ENCODE measurements around the gene MANSC1.

GRCh38 chr12:12380949-12381593, 31.0 kb upstream of the MANSC1 start:
- TF ChIP-seq ZNF282 (IDR thresholded peaks at IDR 0.05; ENCODE audit: partially characterized antibody): no peak
- TF ChIP-seq CTCF (CRISPR knock-in tag; IDR thresholded peaks at IDR 0.05): no peak
- no peak for TF ChIP-seq XRCC5 (optimal IDR thresholded peaks at IDR 0.05; ENCODE audit: low read length)
- TF ChIP-seq PLRG1 (conservative IDR thresholded peaks at IDR 0.05): no peak
- no peak for TF ChIP-seq ZBTB40 (IDR thresholded peaks at IDR 0.05)
- no peak for TF ChIP-seq ZBTB40 (CRISPR knock-in tag; IDR thresholded peaks at IDR 0.05)
- TF ChIP-seq ZNF512 (CRISPR knock-in tag; IDR thresholded peaks at IDR 0.05): no peak
- TF ChIP-seq MEIS2 (CRISPR knock-in tag; IDR thresholded peaks at IDR 0.05): no peak
- no peak for TF ChIP-seq PHF21A (CRISPR knock-in tag; IDR thresholded peaks at IDR 0.05)
- no peak for TF ChIP-seq NBN (conservative IDR thresholded peaks at IDR 0.05)
- no peak for TF ChIP-seq FOXJ3 (CRISPR knock-in tag; IDR thresholded peaks at IDR 0.05; ENCODE audit: borderline replicate concordance)
- TF ChIP-seq ZNF205 (CRISPR knock-in tag; IDR thresholded peaks at IDR 0.05): no peak
- TF ChIP-seq SIN3B (IDR thresholded peaks at IDR 0.05; ENCODE audit: low read length): no peak
- TF ChIP-seq KDM5B (CRISPR knock-in tag; IDR thresholded peaks at IDR 0.05; ENCODE audit: borderline replicate concordance): no peak
- no peak for TF ChIP-seq ZNF558 (CRISPR knock-in tag; IDR thresholded peaks at IDR 0.05; ENCODE audit: borderline replicate concordance)

Data from HepG2 (cell line).